K562 (cell line): ENCODE results near the gene VAPB. TPM values are rescaled to one million over a fixed set of nuclear protein-coding genes. Genes with fewer than 3 reads are reported as not detected.

ENCODE experiments used
- ATAC-seq: fragments of 200-7000 bp; cut with Tn5 transposase; 3 replicates; pipeline ENCODE4 v1.9.1; 2020; ENCODE audit warnings: moderate library complexity
- BruUV-seq: library from RNA; stranded (reverse); fragments of 400-500 nt; replicated peaks from 2 replicates; lab custom pipeline; 2021; lab: Mats Ljungman, UMichigan
- CTCF ChIA-PET: fragments of 300-600 bp; formaldehyde crosslinking; extraction: SDS; loops from one replicate; lab custom pipeline; 2021; ENCODE audit warnings: low intra/inter-chr PET ratio; lab: Yijun Ruan, JAX
- POLR2A ChIA-PET: fragments of 300-600, 350-650 bp; sonication (Branson Sonifier 250); formaldehyde crosslinking; extraction: SDS; loops from one replicate; lab custom pipeline; 2021; ENCODE audit warnings: antibody characterized with exemption, inconsistent platforms; lab: Yijun Ruan, JAX
- DNase-seq, 4 experiments: peaks; one replicate each; pipeline versions ENCODE4 v3.0.0 to v3.0.0-alpha.2; 2011 to 2018; ENCODE audit warnings: low spot score in 3 of 4, mixed read lengths in 3 of 4; ENCODE audit errors: extremely low read depth in 1 of 4
- FAIRE-seq: peaks from 2 replicates; lab custom pipeline; 2011; peaks lifted over from hg19 to GRCh38; lab: Jason Lieb, UNC
- H2AFZ ChIP-seq: 2 replicates; pipeline ENCODE4 v1.6.0; 2011; ENCODE audit warnings: low read depth, low read length, control low read depth, inconsistent platforms
- H3K27ac ChIP-seq: fragments of 200-600 bp; 3 replicates; pipeline ENCODE4 v1.8.0; 2011; ENCODE audit warnings: low read depth, mild to moderate bottlenecking, control low read depth, inconsistent platforms, low read length, moderate library complexity, mixed read lengths; ENCODE audit errors: extremely low read depth
- H3K27me3 ChIP-seq, 2 experiments: fragments of 300-600 bp in 1 of 2; 2 replicates in 1 of 2; 3 replicates in 1 of 2; pipeline versions ENCODE4 v1.6.0 to v1.8.0; 2011; ENCODE audit warnings: inconsistent platforms in 2 of 2, low read length in 2 of 2, mild to moderate bottlenecking in 1 of 2, mixed read lengths in 1 of 2, moderate library complexity in 1 of 2; ENCODE audit not compliant: control insufficient read depth in 2 of 2, insufficient read depth in 2 of 2
- H3K36me3 ChIP-seq: fragments of 300-600 bp; 3 replicates; pipeline ENCODE4 v1.8.0; 2011; ENCODE audit warnings: mild to moderate bottlenecking, low read length, inconsistent platforms; ENCODE audit not compliant: control insufficient read depth, insufficient read depth
- H3K4me1 ChIP-seq, 2 experiments: fragments of 200-600 bp in 1 of 2; replicated peaks in 1 of 2; 2 replicates in 1 of 2; 3 replicates in 1 of 2; pipeline versions ENCODE4 v1.5.1 to v1.8.0; 2011; ENCODE audit warnings: inconsistent platforms in 2 of 2, low read length in 2 of 2, mild to moderate bottlenecking in 1 of 2, mixed read lengths in 1 of 2, moderate library complexity in 1 of 2; ENCODE audit not compliant: control insufficient read depth in 2 of 2, insufficient read depth in 2 of 2
- H3K4me2 ChIP-seq: 2 replicates; pipeline ENCODE4 v1.6.1; 2011; ENCODE audit warnings: low read length, control low read depth, inconsistent platforms, mixed read lengths; ENCODE audit not compliant: insufficient read depth
- H3K4me3 ChIP-seq: fragments of 200-600 bp; sonication (generic), shearing (Covaris generic); 2 replicates; pipeline ENCODE4 v1.5.1; 2016; ENCODE audit warnings: control low read depth, inconsistent platforms
- H3K79me2 ChIP-seq: fragments of 200-600 bp; 3 replicates; pipeline ENCODE4 v1.8.0; 2011; ENCODE audit warnings: low read length, inconsistent platforms; ENCODE audit not compliant: control insufficient read depth, insufficient read depth
- H3K9ac ChIP-seq, 2 experiments: 2 replicates each; pipeline versions ENCODE4 v1.6.0 to v1.6.1; 2011; ENCODE audit warnings: low read depth in 2 of 2, low read length in 2 of 2, control low read depth in 1 of 2, inconsistent platforms in 1 of 2, mild to moderate bottlenecking in 1 of 2, mixed read lengths in 1 of 2; ENCODE audit not compliant: insufficient read depth in 1 of 2
- H3K9me1 ChIP-seq: one replicate; pipeline ENCODE4 v1.6.0; 2011; ENCODE audit warnings: inconsistent platforms, mild to moderate bottlenecking, low read length, moderate library complexity; ENCODE audit not compliant: control insufficient read depth, insufficient read depth
- H3K9me3 ChIP-seq: replicated peaks from 2 replicates; pipeline ENCODE4 v1.5.1; 2011; ENCODE audit warnings: low read depth, low read length, inconsistent platforms; ENCODE audit not compliant: control insufficient read depth, insufficient read depth
- H4K20me1 ChIP-seq: replicated peaks from 2 replicates; pipeline ENCODE4 v1.6.1; 2011; ENCODE audit warnings: low read length, inconsistent platforms, mixed read lengths; ENCODE audit not compliant: control insufficient read depth, insufficient read depth
- BRF1 ChIP-seq: IDR thresholded peaks from 3 replicates; pipeline ENCODE4 v1.6.1; 2011; ENCODE audit warnings: borderline replicate concordance, mild to moderate bottlenecking; ENCODE audit not compliant: insufficient read length; ENCODE audit errors: extremely low read depth
- CBFA2T3 ChIP-seq: fragments of 450-650 bp; IDR thresholded peaks from 2 replicates; pipeline ENCODE4 v1.6.1; 2017
- DIDO1 ChIP-seq: fragments of 450-650 bp; IDR thresholded peaks from 2 replicates; pipeline ENCODE4 v1.6.1; 2016; ENCODE audit warnings: low read depth, missing biosample characterization, missing genetic modification characterization
- ESRRA ChIP-seq: fragments of 450-650 bp; IDR thresholded peaks from 2 replicates; pipeline ENCODE4 v1.6.1; 2014; ENCODE audit warnings: low read depth, mild to moderate bottlenecking, moderate library complexity, borderline replicate concordance
- FOXA1 ChIP-seq: fragments of 450-650 bp; IDR thresholded peaks from 2 replicates; pipeline ENCODE4 v1.6.1; 2016; ENCODE audit warnings: mild to moderate bottlenecking, borderline replicate concordance
- KAT7 ChIP-seq: sonication (generic); formaldehyde crosslinking; IDR thresholded peaks from 2 replicates; pipeline ENCODE4 v1.8.0; 2022; ENCODE audit warnings: missing genetic modification reagents, mild to moderate bottlenecking, borderline replicate concordance
- MCM5 ChIP-seq: fragments of 450-650 bp; IDR thresholded peaks from 2 replicates; pipeline ENCODE4 v1.6.1; 2016; ENCODE audit warnings: low read depth
- MEIS2 ChIP-seq: fragments of 450-650 bp; IDR thresholded peaks from 2 replicates; pipeline ENCODE4 v1.6.1; 2014; ENCODE audit warnings: mild to moderate bottlenecking; ENCODE audit not compliant: partially characterized antibody
- RFX7 ChIP-seq: fragments of 250-450 bp; sonication (Bioruptor Pico); IDR thresholded peaks from 2 replicates; pipeline ENCODE4 v1.5.1; 2021; ENCODE audit warnings: mild to moderate bottlenecking
- TARDBP ChIP-seq: fragments of 450-650 bp; IDR thresholded peaks from 2 replicates; pipeline ENCODE4 v1.6.1; 2016
- TCF15 ChIP-seq: fragments of 250-450 bp; sonication (Bioruptor Pico); IDR thresholded peaks from 2 replicates; pipeline ENCODE4 v1.8.0; 2022; ENCODE audit warnings: moderate library complexity, mild to moderate bottlenecking, inconsistent platforms
- XRCC5 ChIP-seq: fragments of 200-400 bp; formaldehyde crosslinking; IDR thresholded peaks from 2 replicates; pipeline ENCODE4 v1.6.1; 2017; ENCODE audit warnings: low read depth, mild to moderate bottlenecking, low read length
- ZNF212 ChIP-seq: fragments of 450-650 bp; formaldehyde crosslinking; IDR thresholded peaks from 2 replicates; pipeline ENCODE4 v1.4.0; 2020; ENCODE audit warnings: mild to moderate bottlenecking
- ZNF407 ChIP-seq: fragments of 450-650 bp; IDR thresholded peaks from 2 replicates; pipeline ENCODE4 v1.6.1; 2016; ENCODE audit warnings: low read depth
- ZNF583 ChIP-seq: fragments of 250-450 bp; sonication (Bioruptor Pico); IDR thresholded peaks from 2 replicates; pipeline ENCODE4 v1.4.0; 2020
- ZNF644 ChIP-seq: fragments of 200-800 bp; sonication (Bioruptor generic); IDR thresholded peaks from 2 replicates; pipeline ENCODE4 v1.6.1; 2016; ENCODE audit warnings: low read depth, missing genetic modification characterization, missing compliant biosample characterization
- ZZZ3 ChIP-seq: fragments of 450-650 bp; IDR thresholded peaks from 2 replicates; pipeline ENCODE4 v1.6.1; 2016; ENCODE audit warnings: antibody characterized with exemption, mild to moderate bottlenecking, moderate library complexity
- WGBS: fragments of 100-300 bp; shearing (Covaris generic); methylation state at CpG from one replicate; pipeline ENCODE4 v1.1.6; 2016; ENCODE audit warnings: low coverage, mixed read lengths; ENCODE audit not compliant: insufficient coverage; ENCODE audit errors: missing lambda C conversion rate; 5-methylcytosine and 5-hydroxymethylcytosine counted together
- in situ Hi-C: fragments of 300-500 bp; cut with MboI; formaldehyde crosslinking; loops from 4 replicates; pipeline ENCODE4 v1.15.0; 2018; ENCODE audit warnings: inconsistent platforms, mixed read lengths
- intact Hi-C: fragments of 100-400 bp; cut with micrococcal nuclease; formaldehyde crosslinking; loops from 2 replicates; pipeline ENCODE4 v1.14.2; 2022
- polyA plus RNA-seq, 8 experiments: library from polyadenylated mRNA; depleted of rRNA in 4 of 8; stranded (reverse) in 5 of 8; unstranded in 3 of 8; fragments of >200 nt; fragmentation: Nextera tagmentation in 2 of 8; fragmentation: Illumina TruSeq in 1 of 8; extraction: Ambion mirVana in 2 of 8; extraction: Trizol in 1 of 8; gene quantifications; 2 replicates each; pipeline versions ENCODE4 v1.2.1 to v1.2.3, GENCODE V29; 2011 to 2014; ENCODE audit warnings: inconsistent platforms in 1 of 8, missing spikeins in 1 of 8
- total RNA-seq, 7 experiments: library from RNA; depleted of rRNA in 6 of 7; stranded (reverse); fragments of >200 nt in 6 of 7; fragmentation: Illumina TruSeq in 2 of 7; extraction: Trizol in 2 of 7; gene quantifications; 2 replicates each; pipeline versions ENCODE4 v1.2.1 to v1.2.3, GENCODE V29; 2011 to 2021; ENCODE audit warnings: low replicate concordance in 1 of 7

Gene VAPB
- total and polyA plus RNA-seq, 9 of the 15 experiments (the other 6 are each of a cell fraction or from before 2014, with no cell fraction given): 3.4 to 51.0 (median 27.9) TPM

- H3K27me3 ChIP-seq: peaks cover 5 to 47% of the 10 kb centered on the region in 2 experiments; a peak in 4 of 5 replicates
- intact Hi-C loops: no loop called here
- H3K36me3 ChIP-seq: no peaks in the 10 kb centered on the region
- FAIRE-seq (no peak), ATAC-seq (no peak), DNase-seq (no peak)
- WGBS: 2% methylated on average over 13 of the region's 13 CpGs
- BruUV-seq: no TSS peak
- in situ Hi-C loops: no loop called here
- CTCF ChIA-PET: interaction anchor here (0.7 kb wide), 1 partner anchor 12 kb away, joined by 3 read pairs; no protein-coding TSS in a partner anchor
- H3K4me2 ChIP-seq: no peak overlapping the region
- no peak overlapping the region for H2AFZ ChIP-seq
- no peaks in the 10 kb centered on the region; the same call in 1 of the 2 replicates for H3K9me3 ChIP-seq
- no peaks in the 10 kb centered on the region for H3K9me1 ChIP-seq
- H4K20me1 ChIP-seq: no peaks in the 10 kb centered on the region
- no peaks in the 10 kb centered on the region for H3K4me1 ChIP-seq
- H3K27ac ChIP-seq: no peak overlapping the region
- POLR2A ChIA-PET: no interaction called here
- H3K9ac ChIP-seq: no peak overlapping the region
- no peaks in the 10 kb centered on the region for H3K79me2 ChIP-seq
- H3K4me3 ChIP-seq: no peak overlapping the region
- TF ChIP-seq KAT7 (CRISPR knock-in tag) (no peak), TARDBP (no peak), ZNF583 (CRISPR knock-in tag) (no peak), ZNF212 (CRISPR knock-in tag) (no peak), FOXA1 (no peak), BRF1 (no peak), DIDO1 (tag) (no peak), ESRRA (no peak), MCM5 (no peak), ZZZ3 (no peak), XRCC5 (no peak), ZNF407 (no peak), MEIS2 (no peak), RFX7 (CRISPR knock-in tag) (no peak), ZNF644 (tag) (no peak), CBFA2T3 (no peak), TCF15 (no peak)
Measured at GRCh38 chr20:58494923-58495622, 106.0 kb downstream of the VAPB start.
